ENCODE data around the gene BACH1. TPM values are rescaled to one million over a fixed set of nuclear protein-coding genes. Genes with fewer than 3 reads are reported as not detected.
"Not testable (repeated sequence)": the region's sequence is repeated elsewhere in the genome, so short reads cannot be mapped to it uniquely, and the experiment has no call there.

BACH1 gene
- total RNA-seq (2012; rRNA removed) = 40.6 and 46.4 TPM in 2 replicates

DNA sequence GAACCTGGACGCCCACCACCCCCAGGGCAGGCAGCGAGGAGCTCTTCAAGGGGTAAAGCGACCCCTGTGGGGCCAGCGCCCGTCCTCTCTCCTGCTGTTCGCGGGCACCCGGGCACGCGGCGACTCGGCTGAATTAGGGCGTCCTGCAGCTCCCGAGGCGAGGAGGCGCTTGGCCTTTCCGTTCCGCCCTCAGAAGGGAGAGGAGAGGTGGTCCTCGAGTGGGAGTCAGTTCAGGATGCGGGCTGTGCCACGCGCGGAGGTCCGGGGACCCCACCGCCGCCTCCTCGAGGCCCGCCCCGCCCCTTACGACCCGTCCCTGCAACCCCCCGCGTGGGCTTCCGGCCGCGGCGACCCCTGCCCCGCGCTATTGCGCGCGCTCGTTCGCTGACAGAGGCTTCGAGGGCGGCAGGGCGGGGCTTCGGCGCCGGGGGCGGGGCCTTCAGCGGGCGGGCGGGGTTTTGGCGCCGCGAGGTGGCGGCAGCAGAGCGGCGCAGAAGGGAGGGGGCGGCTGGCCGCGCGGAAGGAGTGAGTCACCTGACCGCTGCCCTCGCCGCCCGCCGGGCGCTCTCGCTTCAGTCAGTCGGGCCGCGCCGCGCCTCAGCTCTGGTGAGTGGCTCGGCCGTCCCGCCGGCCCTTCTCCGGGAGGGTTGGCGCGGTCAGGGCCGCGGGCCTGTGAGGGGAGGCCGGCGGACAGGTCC is at the start of gene BACH1:
Gene BACH1, plus strand, starts transcription at position 575 of the 698 bp plus-strand sequence. CDS start 22,359 bp downstream, outside the sequence.
- Histone ChIP-seq H3K9me3 (replicated peaks; ENCODE audit: low read length) (no peaks in the 10 kb centered on the region), H3K4me2 (ENCODE audit: low read length) (peak within 1 kb of the TSS; percentile 77), H3K9ac (ENCODE audit: low read depth, low read length) (peak within 1 kb of the TSS; percentile 91), H3K36me3 (ENCODE audit: insufficient read depth, low read length) (no peaks in the 10 kb centered on the region), H3K27me3 (ENCODE audit: control insufficient read depth, insufficient read depth, low read length) (no peaks in the 10 kb centered on the region), H3K4me1 (ENCODE audit: control insufficient read depth, insufficient read depth, low read length) (peaks cover 32% of the 10 kb centered on the region), H3K4me3 (ENCODE audit: low read length) (peak within 1 kb of the TSS; percentile 92)

- H3K9ac ChIP-seq (ENCODE audit: low read depth, low read length); H3K36me3 ChIP-seq (ENCODE audit: insufficient read depth, low read length); H3K9me3 ChIP-seq (replicated peaks; ENCODE audit: low read length); H3K27me3 ChIP-seq (ENCODE audit: control insufficient read depth, insufficient read depth, low read length); H3K4me1 ChIP-seq (ENCODE audit: control insufficient read depth, insufficient read depth, low read length); H3K4me2 ChIP-seq (ENCODE audit: low read length); H3K4me3 ChIP-seq (ENCODE audit: low read length): not testable (repeated sequence)
Measured at GRCh38 chr21:29249289-29249688, 49.4 kb upstream of the BACH1 start.

DNA sequence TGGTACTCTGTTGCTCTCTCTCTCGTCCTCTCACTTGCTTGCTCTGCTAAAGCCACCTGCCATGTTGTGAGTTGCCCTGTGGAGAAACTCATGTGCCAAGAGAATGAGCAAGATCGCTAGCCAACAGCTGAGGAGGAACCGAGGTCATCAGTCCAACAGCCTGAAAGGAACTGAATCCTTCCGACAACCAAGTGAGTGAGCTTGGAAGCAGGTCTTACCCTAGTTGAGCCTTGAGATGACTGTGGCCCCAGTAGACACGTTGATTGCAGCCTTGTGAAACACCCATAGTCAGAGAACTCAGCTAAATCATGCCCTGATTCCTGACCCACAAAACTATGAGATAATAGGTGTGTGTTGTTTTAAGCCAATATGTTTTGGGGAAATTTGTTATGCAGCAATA is 48.1 kb upstream of the BACH1 start:
- no peak overlapping the region for H3K4me2 ChIP-seq (ENCODE audit: low read length)
- peaks cover 9% of the 10 kb centered on the region for H3K4me1 ChIP-seq (ENCODE audit: control insufficient read depth, insufficient read depth, low read length)
- no peak overlapping the region for H3K9ac ChIP-seq (ENCODE audit: low read depth, low read length)

GRCh38 chr21:29253861-29254260 is 44.9 kb upstream of the BACH1 start:
- not testable (repeated sequence) for H3K36me3 ChIP-seq (ENCODE audit: insufficient read depth, low read length); H3K27me3 ChIP-seq (ENCODE audit: control insufficient read depth, insufficient read depth, low read length); H3K4me2 ChIP-seq (ENCODE audit: low read length); H3K9ac ChIP-seq (ENCODE audit: low read depth, low read length); H3K4me3 ChIP-seq (ENCODE audit: low read length); H3K9me3 ChIP-seq (replicated peaks; ENCODE audit: low read length)
- peaks cover 22% of the 10 kb centered on the region for H3K4me1 ChIP-seq (ENCODE audit: control insufficient read depth, insufficient read depth, low read length)

More for the DNA sequence above, 48.1 kb upstream of the BACH1 start:
- no peaks in the 10 kb centered on the region for H3K36me3 ChIP-seq (ENCODE audit: insufficient read depth, low read length)
- peaks cover 4% of the 10 kb centered on the region for H3K9me3 ChIP-seq (replicated peaks; ENCODE audit: low read length)
- H3K4me3 ChIP-seq (ENCODE audit: low read length) = no peak overlapping the region
- no peaks in the 10 kb centered on the region for H3K27me3 ChIP-seq (ENCODE audit: control insufficient read depth, insufficient read depth, low read length)

DNA sequence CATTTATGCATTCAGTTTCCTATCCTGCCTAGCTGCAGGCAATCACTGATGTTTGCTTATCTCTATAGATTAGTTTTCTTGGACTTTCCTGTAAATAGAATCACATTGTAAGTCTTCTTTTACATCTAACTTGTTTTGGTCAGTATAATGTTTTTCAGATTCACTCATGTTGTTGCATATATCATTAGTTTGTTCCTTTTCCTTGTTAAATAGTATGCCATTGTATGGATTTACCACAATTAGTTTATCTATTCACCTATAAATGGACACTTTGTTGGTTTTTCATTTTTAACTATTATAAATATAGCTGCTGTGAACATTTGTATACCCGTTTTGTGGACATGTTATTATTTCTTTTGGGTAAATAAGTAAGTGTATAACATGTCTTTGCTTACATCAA is 44.2 kb upstream of the BACH1 start:
- H3K9me3 ChIP-seq (replicated peaks; ENCODE audit: low read length) = peaks cover 4% of the 10 kb centered on the region
- no peak overlapping the region for H3K9ac ChIP-seq (ENCODE audit: low read depth, low read length)

DNA sequence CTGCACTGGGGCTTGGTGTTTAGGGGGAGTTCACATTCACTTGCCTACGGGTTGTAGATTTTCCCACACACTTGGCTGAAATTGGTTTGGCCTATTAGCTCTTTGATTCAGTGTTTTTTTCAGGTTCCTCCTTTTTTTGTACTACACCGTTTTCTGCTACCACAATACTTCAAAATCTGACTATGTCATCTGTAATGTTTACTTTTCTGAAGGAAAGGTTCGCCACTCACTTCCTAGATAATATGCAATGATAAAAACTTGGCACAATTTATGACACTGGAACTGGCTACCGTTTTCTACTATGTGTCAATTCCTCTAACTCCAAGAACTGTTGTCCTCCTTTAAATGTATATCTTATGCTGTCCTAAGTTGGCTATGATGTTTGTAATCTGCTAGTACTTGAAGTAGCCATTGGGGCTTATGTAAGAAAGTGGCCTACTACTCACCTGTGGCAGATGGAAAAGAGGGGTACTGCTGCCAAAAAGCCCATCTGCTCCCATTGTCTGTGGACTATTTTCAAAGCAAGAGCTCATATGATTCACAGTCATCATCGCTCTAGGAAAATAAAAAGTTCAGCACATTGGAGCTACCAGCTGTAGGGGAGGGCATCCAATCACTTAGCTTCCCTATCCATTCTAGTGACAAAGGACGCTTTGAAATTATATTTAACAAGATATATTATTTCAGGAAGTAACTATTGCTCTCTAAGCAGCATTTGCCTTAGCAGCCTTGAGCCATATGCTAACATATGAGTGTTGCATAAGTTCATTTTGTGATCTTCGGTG is 42.4 kb upstream of the BACH1 start:
- H3K9ac ChIP-seq (ENCODE audit: low read depth, low read length) = no peak overlapping the region
- H3K4me2 ChIP-seq (ENCODE audit: low read length) = no peak overlapping the region
- H3K36me3 ChIP-seq (ENCODE audit: insufficient read depth, low read length) = no peaks in the 10 kb centered on the region
- no peaks in the 10 kb centered on the region for H3K27me3 ChIP-seq (ENCODE audit: control insufficient read depth, insufficient read depth, low read length)
- H3K4me1 ChIP-seq (ENCODE audit: control insufficient read depth, insufficient read depth, low read length) = peaks cover 33% of the 10 kb centered on the region
- no peak overlapping the region for H3K4me3 ChIP-seq (ENCODE audit: low read length)
- H3K9me3 ChIP-seq (replicated peaks; ENCODE audit: low read length) = peaks cover 4% of the 10 kb centered on the region

More for the DNA sequence above, 44.2 kb upstream of the BACH1 start:
- Histone ChIP-seq H3K36me3 (ENCODE audit: insufficient read depth, low read length) (no peaks in the 10 kb centered on the region), H3K4me1 (ENCODE audit: control insufficient read depth, insufficient read depth, low read length) (peaks cover 28% of the 10 kb centered on the region), H3K4me3 (ENCODE audit: low read length) (no peak overlapping the region), H3K4me2 (ENCODE audit: low read length) (no peak overlapping the region), H3K27me3 (ENCODE audit: control insufficient read depth, insufficient read depth, low read length) (no peaks in the 10 kb centered on the region)

GRCh38 chr21:29257701-29258100 is 41.0 kb upstream of the BACH1 start:
- H3K27me3 ChIP-seq (ENCODE audit: control insufficient read depth, insufficient read depth, low read length) = no peaks in the 10 kb centered on the region
- H3K9ac ChIP-seq (ENCODE audit: low read depth, low read length) = peak overlapping the region; percentile 73
- H3K36me3 ChIP-seq (ENCODE audit: insufficient read depth, low read length) = no peaks in the 10 kb centered on the region
- H3K9me3 ChIP-seq (replicated peaks; ENCODE audit: low read length) = peaks cover 4% of the 10 kb centered on the region
- no peak overlapping the region for H3K4me2 ChIP-seq (ENCODE audit: low read length)
- no peak overlapping the region for H3K4me3 ChIP-seq (ENCODE audit: low read length)
- peaks cover 33% of the 10 kb centered on the region for H3K4me1 ChIP-seq (ENCODE audit: control insufficient read depth, insufficient read depth, low read length)

GRCh38 chr21:29258626-29259338 is 39.9 kb upstream of the BACH1 start:
- H3K4me2 ChIP-seq (ENCODE audit: low read length) = peak overlapping the region; percentile 77
- no peaks in the 10 kb centered on the region for H3K36me3 ChIP-seq (ENCODE audit: insufficient read depth, low read length)
- peak overlapping the region; percentile 73 for H3K9ac ChIP-seq (ENCODE audit: low read depth, low read length)
- H3K4me1 ChIP-seq (ENCODE audit: control insufficient read depth, insufficient read depth, low read length) = peaks cover 33% of the 10 kb centered on the region
- peak overlapping the region; percentile 44 for H3K4me3 ChIP-seq (ENCODE audit: low read length)
- no peaks in the 10 kb centered on the region for H3K27me3 ChIP-seq (ENCODE audit: control insufficient read depth, insufficient read depth, low read length)
- H3K9me3 ChIP-seq (replicated peaks; ENCODE audit: low read length) = peaks cover 4% of the 10 kb centered on the region

DNA sequence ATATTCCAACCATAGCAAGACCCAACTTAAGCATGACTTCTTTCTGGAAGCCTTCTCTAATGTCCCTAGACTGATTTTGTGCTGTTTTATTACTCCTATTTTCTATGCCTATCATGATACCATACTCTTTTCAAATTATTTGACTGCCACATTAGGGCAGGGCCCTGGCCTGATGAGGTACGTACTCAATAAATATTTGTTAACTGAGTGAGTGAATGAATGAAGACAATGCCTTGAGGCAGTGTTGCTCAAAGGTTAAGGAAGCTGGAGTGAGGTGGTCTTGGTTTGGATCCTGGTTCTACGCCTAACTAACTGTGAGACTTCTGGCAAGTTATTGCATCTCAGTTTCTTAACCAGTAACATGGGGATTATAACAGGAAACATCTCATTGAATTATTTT is 38.3 kb upstream of the BACH1 start:
- Histone ChIP-seq H3K9me3 (replicated peaks; ENCODE audit: low read length) (no peaks in the 10 kb centered on the region), H3K4me1 (ENCODE audit: control insufficient read depth, insufficient read depth, low read length) (peaks cover 33% of the 10 kb centered on the region), H3K9ac (ENCODE audit: low read depth, low read length) (no peak overlapping the region), H3K36me3 (ENCODE audit: insufficient read depth, low read length) (no peaks in the 10 kb centered on the region), H3K4me2 (ENCODE audit: low read length) (no peak overlapping the region), H3K4me3 (ENCODE audit: low read length) (no peak overlapping the region), H3K27me3 (ENCODE audit: control insufficient read depth, insufficient read depth, low read length) (no peaks in the 10 kb centered on the region)

DNA sequence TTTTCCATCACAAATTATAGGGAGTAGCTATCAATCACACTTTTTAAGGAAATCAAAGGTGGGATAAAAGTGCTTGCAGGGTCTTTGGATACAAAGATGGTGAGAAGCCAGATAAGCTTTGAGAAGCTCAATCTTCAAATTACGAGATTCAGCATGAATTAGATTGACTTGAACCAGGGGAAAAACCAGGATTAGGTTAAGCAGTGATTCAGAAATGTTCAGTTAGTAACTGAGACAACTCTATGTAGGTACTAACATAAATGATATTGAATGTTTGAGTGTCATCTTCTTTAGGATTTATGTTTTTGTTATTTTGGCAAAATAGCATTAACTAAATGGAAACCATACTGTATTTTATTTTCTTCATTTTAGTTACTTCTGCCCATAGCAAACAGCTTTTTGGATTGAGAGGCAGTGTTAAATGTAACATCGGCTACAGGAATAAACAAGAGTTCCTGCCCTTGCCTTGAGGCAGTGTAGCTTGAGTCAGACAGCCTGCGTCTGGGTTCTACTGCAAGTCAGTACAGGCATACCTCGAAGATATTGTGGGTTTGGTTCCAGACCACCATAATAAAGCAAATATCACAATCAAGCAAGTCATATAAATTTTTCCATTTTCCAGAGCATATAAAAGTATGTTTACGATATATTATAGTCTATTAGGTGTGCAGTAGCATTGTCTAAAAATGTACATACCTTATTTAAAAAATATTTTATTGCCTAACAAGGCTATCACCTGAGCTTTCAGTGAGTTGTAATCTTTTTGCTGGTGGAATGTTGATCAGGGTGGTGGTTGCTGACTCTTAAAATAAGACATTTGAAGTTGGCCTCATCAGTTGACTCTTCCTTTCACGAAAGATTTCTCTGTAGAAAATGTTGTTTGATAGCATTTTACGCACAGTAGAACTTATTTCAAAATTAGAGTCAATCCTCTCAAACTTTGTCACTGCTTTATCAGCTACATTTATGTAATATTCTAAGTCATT is 36.9 kb upstream of the BACH1 start:
- Histone ChIP-seq H3K4me2 (ENCODE audit: low read length) (no peak overlapping the region), H3K9me3 (replicated peaks; ENCODE audit: low read length) (no peaks in the 10 kb centered on the region), H3K9ac (ENCODE audit: low read depth, low read length) (no peak overlapping the region), H3K4me3 (ENCODE audit: low read length) (no peak overlapping the region), H3K4me1 (ENCODE audit: control insufficient read depth, insufficient read depth, low read length) (peaks cover 24% of the 10 kb centered on the region), H3K27me3 (ENCODE audit: control insufficient read depth, insufficient read depth, low read length) (no peaks in the 10 kb centered on the region), H3K36me3 (ENCODE audit: insufficient read depth, low read length) (no peaks in the 10 kb centered on the region)

Measured in skeletal muscle satellite cell (primary cell).